H1 (cell line): Measurements from ENCODE around the gene MCM9. TPM values are rescaled to one million over a fixed set of nuclear protein-coding genes. Genes with fewer than 3 reads are reported as not detected.

Experiments
- CTCF ChIA-PET: fragments of 300-600 bp; sonication (Branson Sonifier 250); formaldehyde crosslinking; loops from one replicate; lab custom pipeline; 2021; ENCODE audit not compliant: partially characterized antibody; lab: Charles Lee
- POLR2A ChIA-PET: fragments of 300-600 bp; sonication (Branson Sonifier 250); formaldehyde crosslinking; loops from one replicate; lab custom pipeline; 2021; ENCODE audit warnings: inconsistent platforms; ENCODE audit not compliant: partially characterized antibody; lab: Charles Lee
- DNase-seq, 2 experiments: peaks; one replicate each; pipeline versions ENCODE4 v3.0.0 to v3.0.0-alpha.2; 2010 to 2022; ENCODE audit warnings: low spot score in 2 of 2, low read depth in 1 of 2, mixed read lengths in 1 of 2
- FAIRE-seq: peaks from 2 replicates; lab custom pipeline; 2011; peaks lifted over from hg19 to GRCh38; lab: Jason Lieb, UNC
- H2AFZ ChIP-seq: 2 replicates; pipeline ENCODE4 v1.8.1; 2012; ENCODE audit warnings: low read length, inconsistent platforms
- H2AK5ac ChIP-seq: 2 replicates; pipeline ENCODE4 v1.6.1; 2013; ENCODE audit warnings: low read depth, low read length
- H2BK120ac ChIP-seq: replicated peaks from 2 replicates; pipeline ENCODE3; 2013; ENCODE audit warnings: low read depth, low read length, inconsistent platforms
- H2BK12ac ChIP-seq: 2 replicates; pipeline ENCODE4 v1.6.1; 2013; ENCODE audit warnings: low read depth, low read length
- H2BK15ac ChIP-seq: 2 replicates; pipeline ENCODE4 v1.6.1; 2013; ENCODE audit warnings: low read length
- H2BK20ac ChIP-seq: 2 replicates; pipeline ENCODE4 v1.6.1; 2013; ENCODE audit warnings: low read length
- H2BK5ac ChIP-seq: 2 replicates; pipeline ENCODE4 v1.6.1; 2013; ENCODE audit warnings: low read depth, low read length
- H3K14ac ChIP-seq: 2 replicates; pipeline ENCODE4 v1.6.1; 2013; ENCODE audit warnings: inconsistent platforms; ENCODE audit not compliant: insufficient read length
- H3K18ac ChIP-seq: 2 replicates; pipeline ENCODE4 v1.6.1; 2013; ENCODE audit warnings: low read length; ENCODE audit errors: extremely low read depth
- H3K23ac ChIP-seq: 2 replicates; pipeline ENCODE4 v1.6.1; 2013; ENCODE audit warnings: inconsistent platforms; ENCODE audit not compliant: insufficient read length
- H3K23me2 ChIP-seq: 2 replicates; pipeline ENCODE4 v1.6.1; 2013; ENCODE audit warnings: low read depth, low read length
- H3K27ac ChIP-seq: 2 replicates; pipeline ENCODE4 v1.6.1; 2011; ENCODE audit warnings: low read depth, low read length, inconsistent platforms
- H3K27me3 ChIP-seq, 4 experiments: replicated peaks in 1 of 4; 1 replicate in 1 of 4; 2 replicates in 3 of 4; pipeline versions ENCODE4 v1.6.1 to v1.8.1; 2011 to 2013; ENCODE audit warnings: low read length in 3 of 4, mild to moderate bottlenecking in 3 of 4, inconsistent platforms in 2 of 4, mixed read lengths in 2 of 4, moderate library complexity in 1 of 4; ENCODE audit not compliant: control insufficient read depth in 3 of 4, insufficient read depth in 3 of 4; ENCODE audit errors: extremely low read depth in 1 of 4
- H3K36me3 ChIP-seq, 4 experiments: 2 replicates each; pipeline versions ENCODE4 v1.6.1 to v1.8.1; 2011 to 2013; ENCODE audit warnings: mild to moderate bottlenecking in 4 of 4, low read length in 3 of 4, moderate library complexity in 2 of 4, control low read depth in 1 of 4, inconsistent platforms in 1 of 4; ENCODE audit not compliant: insufficient read depth in 4 of 4, control insufficient read depth in 2 of 4
- H3K4ac ChIP-seq: replicated peaks from 2 replicates; pipeline ENCODE3; 2013; ENCODE audit warnings: low read length, low read depth, mixed read lengths, inconsistent platforms; ENCODE audit not compliant: insufficient read length
- H3K4me1 ChIP-seq, 4 experiments: replicated peaks in 1 of 4; 1 replicate in 1 of 4; 2 replicates in 3 of 4; pipeline versions ENCODE4 v1.6.1 to v1.8.1; 2011 to 2013; ENCODE audit warnings: low read length in 3 of 4, inconsistent platforms in 2 of 4, mixed read lengths in 1 of 4; ENCODE audit not compliant: insufficient read depth in 4 of 4, control insufficient read depth in 3 of 4
- H3K4me2 ChIP-seq, 2 experiments: 2 replicates each; pipeline versions ENCODE4 v1.6.1 to v1.8.1; 2011 to 2013; ENCODE audit warnings: low read depth in 2 of 2, low read length in 2 of 2, control low read depth in 1 of 2, inconsistent platforms in 1 of 2, mild to moderate bottlenecking in 1 of 2; ENCODE audit not compliant: insufficient read depth in 1 of 2
- H3K4me3 ChIP-seq, 4 experiments: fragments of 200-600, 300-600 bp in 1 of 4; sonication (generic), shearing (Covaris generic), sonication (Bioruptor Twin) in 1 of 4; 2 replicates each; pipeline versions ENCODE4 v1.5.1 to v1.8.1; 2011 to 2016; ENCODE audit warnings: low read length in 4 of 4, low read depth in 3 of 4, control low read depth in 2 of 4, inconsistent platforms in 2 of 4, mild to moderate bottlenecking in 2 of 4, mixed read lengths in 1 of 4, moderate library complexity in 1 of 4; ENCODE audit not compliant: insufficient read depth in 2 of 4; ENCODE audit errors: extremely low read depth in 1 of 4
- H3K56ac ChIP-seq: replicated peaks from 2 replicates; pipeline ENCODE3; 2013; ENCODE audit warnings: low read depth, mild to moderate bottlenecking, mixed read lengths, low read length, inconsistent platforms; ENCODE audit not compliant: insufficient read length
- H3K79me1 ChIP-seq: 2 replicates; pipeline ENCODE4 v1.6.1; 2013; ENCODE audit warnings: low read depth, low read length, control low read depth
- H3K79me2 ChIP-seq, 2 experiments: 2 replicates each; pipeline versions ENCODE4 v1.6.1 to v1.8.1; 2012 to 2013; ENCODE audit warnings: low read length in 2 of 2, mild to moderate bottlenecking in 2 of 2, inconsistent platforms in 1 of 2; ENCODE audit not compliant: insufficient read depth in 2 of 2, control insufficient read depth in 1 of 2
- H3K9ac ChIP-seq, 4 experiments: replicated peaks in 1 of 4; 1 replicate in 1 of 4; 2 replicates in 3 of 4; pipeline versions ENCODE4 v1.6.1 to v1.8.1; 2011 to 2013; ENCODE audit warnings: low read depth in 3 of 4, low read length in 3 of 4, control low read depth in 2 of 4, mild to moderate bottlenecking in 2 of 4, moderate library complexity in 2 of 4, inconsistent platforms in 1 of 4; ENCODE audit errors: extremely low read depth in 1 of 4
- H3K9me3 ChIP-seq, 2 experiments: 2 replicates each; pipeline versions ENCODE4 v1.6.1 to v1.8.1; 2012 to 2013; ENCODE audit warnings: mild to moderate bottlenecking in 2 of 2, moderate library complexity in 2 of 2, control low read depth in 1 of 2, inconsistent platforms in 1 of 2, low read depth in 1 of 2, low read length in 1 of 2, mixed read lengths in 1 of 2; ENCODE audit not compliant: insufficient read depth in 2 of 2
- H4K20me1 ChIP-seq, 2 experiments: replicated peaks in 1 of 2; 2 replicates each; pipeline versions ENCODE3 to v1.8.1; 2011 to 2013; ENCODE audit warnings: inconsistent platforms in 2 of 2, low read length in 2 of 2, mild to moderate bottlenecking in 1 of 2; ENCODE audit not compliant: insufficient read depth in 2 of 2, control insufficient read depth in 1 of 2
- H4K5ac ChIP-seq: 2 replicates; pipeline ENCODE4 v1.6.1; 2013; ENCODE audit warnings: low read length, low read depth, mixed read lengths, inconsistent platforms; ENCODE audit not compliant: insufficient read length
- H4K8ac ChIP-seq: 2 replicates; pipeline ENCODE4 v1.8.0; 2013; ENCODE audit warnings: mild to moderate bottlenecking, moderate library complexity, low read length, inconsistent platforms; ENCODE audit not compliant: insufficient read depth; ENCODE audit errors: extremely low read depth
- H4K91ac ChIP-seq: replicated peaks from 2 replicates; pipeline ENCODE3; 2013; ENCODE audit warnings: low read length, mixed read lengths, inconsistent platforms; ENCODE audit not compliant: insufficient read length
- WGBS, 2 experiments: shearing (Covaris generic) in 1 of 2; methylation state at CpG; one replicate each; pipeline versions ENCODE4 v1.1.6 to v1.1.7; 2013 to 2015; ENCODE audit warnings: low lambda C conversion rate in 2 of 2, mixed read lengths in 2 of 2, inconsistent platforms in 1 of 2, low coverage in 1 of 2, missing lambda C conversion rate in 1 of 2; ENCODE audit not compliant: insufficient replicate concordance in 2 of 2, insufficient coverage in 1 of 2, insufficient read length in 1 of 2; ENCODE audit errors: extremely low coverage in 1 of 2, missing lambda C conversion rate in 1 of 2; 5-methylcytosine and 5-hydroxymethylcytosine counted together
- polyA plus RNA-seq, 7 experiments: library from polyadenylated mRNA; depleted of rRNA in 3 of 7; stranded (reverse) in 5 of 7; unstranded in 2 of 7; fragments of >200 nt in 5 of 7; fragments of 200-250 nt in 2 of 7; gene quantifications; 1 replicate in 5 of 7; 2 replicates in 1 of 7; 4 replicates in 1 of 7; pipeline versions ENCODE4 v1.2.1 to v1.2.3, GENCODE V29; 2011 to 2013; ENCODE audit warnings: missing spikeins in 2 of 7, mixed read lengths in 2 of 7
- total RNA-seq: library from RNA; stranded (reverse); fragmentation: NEBNext Ultra II Directional; extraction: Animal tissue kit (Norgen Biotek cat#: 25700); gene quantifications from 2 replicates; pipeline ENCODE4 v1.2.1, GENCODE V29; 2021

The MCM9 gene
- total and polyA plus RNA-seq, 2 of the 8 experiments (the other 6 are each of a cell fraction or from before 2014, with no cell fraction given), result 3.7 to 11.4 TPM

DNA sequence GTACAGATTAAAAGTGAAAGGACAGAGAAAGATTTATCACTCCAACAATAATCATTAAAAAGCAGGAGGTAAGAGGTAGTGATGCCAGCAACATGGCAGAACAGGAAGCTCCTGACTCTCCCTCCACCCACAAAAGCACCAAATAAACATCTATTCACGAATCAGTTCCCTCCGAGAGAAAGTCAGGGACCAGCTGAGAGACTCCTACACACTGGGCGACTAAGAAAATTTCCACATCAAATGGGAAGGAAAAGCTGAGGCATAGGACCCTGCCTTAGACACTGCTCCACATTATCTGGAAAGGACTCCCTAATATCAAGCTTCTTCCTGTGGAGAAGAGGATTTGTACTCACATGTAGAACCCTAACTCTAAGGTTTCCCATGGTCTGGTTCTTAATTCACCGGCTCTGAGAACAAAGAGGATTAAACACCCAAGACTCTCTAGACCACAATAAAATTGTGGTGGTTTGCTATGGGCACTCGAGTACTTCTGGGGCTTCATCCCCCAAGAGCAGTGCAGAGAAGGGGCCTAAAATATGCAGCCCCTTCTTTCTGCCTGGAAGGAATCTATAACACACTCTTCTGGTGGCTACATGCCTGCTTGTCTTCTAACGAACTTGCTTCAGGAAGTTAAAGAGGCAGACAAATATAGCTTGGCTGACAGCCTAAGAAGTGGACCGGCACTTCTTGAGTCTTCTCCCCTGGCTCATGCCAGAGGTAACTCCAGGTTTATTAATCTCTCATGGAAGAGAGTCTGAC, 70.4 kb downstream of the MCM9 start:
- Histone ChIP-seq H2AFZ (no peak overlapping the region), H3K4ac (no peak overlapping the region), H4K91ac (no peak overlapping the region), H3K27ac (no peak overlapping the region), H2BK12ac (no peak overlapping the region), H3K14ac (no peak overlapping the region), H3K23ac (no peak overlapping the region), H3K56ac (no peak overlapping the region), H3K79me2 (peaks cover 0 to 5% of the 10 kb centered on the region in 2 experiments; a peak in 1 of 4 replicates), H3K4me1 (peaks cover 0 to 3% (median 0%) of the 10 kb centered on the region in 4 experiments; a peak in 2 of 7 replicates), H3K9ac (no peak overlapping the region), H2BK5ac (no peak overlapping the region), H3K79me1 (no peaks in the 10 kb centered on the region), H4K8ac (no peak overlapping the region), H2AK5ac (no peak overlapping the region), H2BK120ac (no peak overlapping the region), H3K36me3 (no peaks in the 10 kb centered on the region), H3K9me3 (peaks cover 3 to 6% of the 10 kb centered on the region in 2 experiments; a peak in 3 of 4 replicates), H2BK15ac (no peak overlapping the region), H2BK20ac (no peak overlapping the region), H3K27me3 (no peaks in the 10 kb centered on the region), H3K18ac (no peak overlapping the region), H3K23me2 (no peaks in the 10 kb centered on the region), H3K4me3 (no peak overlapping the region), H3K4me2 (no peak overlapping the region), H4K5ac (no peak overlapping the region), H4K20me1 (no peaks in the 10 kb centered on the region)
- FAIRE-seq (no peak), DNase-seq (no peak)
- CTCF ChIA-PET, result interaction anchor here (1.0 to 1.6 kb wide), 4 partner anchors 11 to 86 kb away, joined by 3 to 4 read pairs (median 4); no protein-coding TSS in a partner anchor
- 90% methylated on average over 7 of the region's 7 CpGs; no CpG with 5 or more reads in 1 of the 2 experiments for WGBS, 2 experiments
- POLR2A ChIA-PET, result interaction anchor here (1.3 kb wide), 2 partner anchors 25 to 30 kb away, joined by 3 to 4 read pairs; no protein-coding TSS in a partner anchor
